GM19455 (cell line): ENCODE data around the gene SEMA3B.
"Not testable (repeated sequence)": the region's sequence is repeated elsewhere in the genome, so short reads cannot be mapped to it uniquely, and the experiment has no call there.

Source experiments
- ATAC-seq: cut with Tn5 transposase; IDR thresholded peaks from one replicate; pipeline ENCODE4 v1.9.1; 2021; ENCODE audit not compliant: unreplicated experiment

SEMA3B gene

DNA sequence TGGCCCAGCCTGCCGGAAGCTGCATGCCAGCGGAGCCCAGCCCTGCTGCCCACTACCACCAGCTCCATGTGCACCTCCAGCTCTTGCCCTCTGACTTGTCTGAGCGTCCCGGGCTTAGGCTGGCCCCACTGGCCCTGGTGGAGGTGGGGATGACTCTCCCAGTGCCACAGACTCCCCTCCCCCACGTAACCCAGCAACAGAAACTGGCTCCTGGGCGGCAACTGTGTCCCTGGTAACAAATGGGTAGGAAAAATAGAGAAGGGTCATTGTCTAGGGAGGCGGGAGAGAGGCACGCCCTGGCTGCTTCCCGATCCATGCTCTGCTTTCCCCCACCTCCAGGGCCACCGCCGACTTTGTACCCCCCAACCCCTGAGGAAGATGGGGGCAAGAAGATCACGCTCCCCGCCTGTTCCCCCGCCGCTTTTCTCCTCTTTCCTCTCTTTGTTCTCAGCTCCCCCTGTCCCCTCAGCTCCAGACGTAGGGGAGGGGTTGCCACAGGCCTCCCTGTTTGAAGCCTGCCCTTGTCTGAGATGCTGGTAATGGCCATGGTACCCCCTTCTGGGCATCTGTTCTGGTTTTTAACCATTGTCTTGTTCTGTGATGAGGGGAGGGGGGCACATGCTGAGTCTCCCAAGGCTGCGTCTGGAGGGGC, 10.8 kb upstream of the SEMA3B start:
- ATAC-seq, result no peak

GRCh38 chr3:50258979-50259378, 10.0 kb upstream of the SEMA3B start:
- no peak for ATAC-seq

DNA sequence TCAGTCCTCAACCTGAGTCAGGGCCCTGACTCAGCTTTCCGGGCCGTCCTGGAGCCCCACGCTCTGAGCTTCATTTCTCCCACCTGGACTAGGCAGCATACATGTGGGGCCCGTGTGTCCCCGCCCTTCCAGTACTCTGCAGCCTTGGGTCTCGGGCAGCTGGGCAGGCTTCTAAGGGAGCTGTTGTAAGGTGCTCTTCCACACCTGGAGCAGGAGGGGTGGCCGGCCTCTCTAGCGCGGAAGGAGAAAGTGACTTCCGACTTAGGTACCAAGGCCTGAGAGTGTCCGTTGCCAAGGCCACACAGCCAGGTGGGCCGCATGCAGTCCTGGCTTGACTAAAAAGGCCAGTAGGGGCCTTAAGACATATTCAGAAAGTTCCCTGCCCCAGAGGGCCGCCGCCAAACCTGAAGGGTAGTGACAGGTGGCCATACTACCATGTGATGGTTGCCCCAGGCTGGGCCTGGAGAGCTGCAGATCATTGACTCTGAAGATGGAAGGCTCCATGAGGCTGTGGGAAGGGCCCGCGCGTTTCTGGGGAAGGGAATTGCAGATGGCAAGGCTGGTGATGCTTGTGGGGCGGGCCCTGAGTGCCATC, 9.4 kb upstream of the SEMA3B start:
- peak; percentile 5 for ATAC-seq

GRCh38 chr3:50260027-50260941, 8.7 kb upstream of the SEMA3B start:
- ATAC-seq, result peak; percentile 87

DNA sequence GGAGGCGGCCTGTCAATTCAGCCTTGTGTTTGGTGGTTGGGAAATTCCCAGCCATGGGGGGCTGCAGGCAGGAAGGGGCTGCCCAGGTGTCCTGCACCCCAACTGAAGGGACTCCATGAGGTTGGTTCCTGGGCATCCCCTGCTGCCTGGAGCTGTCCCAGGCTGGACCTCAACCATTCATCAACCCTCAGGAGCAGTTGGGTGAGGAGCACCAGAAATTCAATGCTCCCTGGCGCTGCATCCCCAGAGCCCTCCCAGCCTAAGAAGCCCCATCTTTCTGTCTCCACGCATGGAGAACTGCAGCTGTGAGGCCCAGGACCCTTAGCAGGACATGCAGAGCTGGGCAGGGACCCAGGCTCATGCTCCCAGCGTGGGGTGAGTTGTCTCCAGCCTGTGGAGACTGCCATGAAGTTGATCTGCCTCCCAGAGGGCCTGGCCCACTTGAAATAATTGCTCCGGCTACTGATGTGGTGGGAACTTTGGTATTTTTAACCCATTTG, 8.0 kb upstream of the SEMA3B start:
- ATAC-seq, result no peak

DNA sequence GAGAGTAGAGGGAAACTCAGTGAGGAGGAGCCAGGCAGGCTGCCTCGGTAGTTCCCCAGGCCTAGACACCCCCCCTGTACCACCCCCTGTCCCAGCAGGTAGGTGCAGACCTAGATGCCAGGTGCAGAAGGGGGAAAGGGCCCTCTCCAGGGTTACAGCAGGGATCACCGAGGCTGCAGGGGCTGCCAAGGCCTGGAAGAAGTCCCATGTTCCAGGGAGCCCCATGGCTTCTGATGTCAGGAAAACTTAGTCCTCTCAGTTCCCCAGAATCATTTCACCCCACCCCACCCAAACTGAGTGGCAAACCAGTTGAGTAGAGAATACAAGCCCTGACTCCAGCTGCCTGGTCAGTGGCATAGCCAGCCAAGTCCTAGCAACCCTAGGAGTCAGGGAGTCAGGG, 7.4 kb upstream of the SEMA3B start:
- no peak for ATAC-seq

- ATAC-seq, result not testable (repeated sequence)
Observed at GRCh38 chr3:50262200-50262599, 6.7 kb upstream of the SEMA3B start.

GRCh38 chr3:50262778-50263177, 6.2 kb upstream of the SEMA3B start:
- no peak for ATAC-seq

GRCh38 chr3:50263478-50264382, 5.2 kb upstream of the SEMA3B start:
- no peak for ATAC-seq

- ATAC-seq, result no peak
Observed at GRCh38 chr3:50264383-50264963, 4.5 kb upstream of the SEMA3B start.

- ATAC-seq, result no peak
Observed at GRCh38 chr3:50264964-50265485, 3.9 kb upstream of the SEMA3B start.

GRCh38 chr3:50265571-50265970, 3.4 kb upstream of the SEMA3B start:
- no peak for ATAC-seq

GRCh38 chr3:50266017-50266416, 2.9 kb upstream of the SEMA3B start:
- ATAC-seq, result no peak

DNA sequence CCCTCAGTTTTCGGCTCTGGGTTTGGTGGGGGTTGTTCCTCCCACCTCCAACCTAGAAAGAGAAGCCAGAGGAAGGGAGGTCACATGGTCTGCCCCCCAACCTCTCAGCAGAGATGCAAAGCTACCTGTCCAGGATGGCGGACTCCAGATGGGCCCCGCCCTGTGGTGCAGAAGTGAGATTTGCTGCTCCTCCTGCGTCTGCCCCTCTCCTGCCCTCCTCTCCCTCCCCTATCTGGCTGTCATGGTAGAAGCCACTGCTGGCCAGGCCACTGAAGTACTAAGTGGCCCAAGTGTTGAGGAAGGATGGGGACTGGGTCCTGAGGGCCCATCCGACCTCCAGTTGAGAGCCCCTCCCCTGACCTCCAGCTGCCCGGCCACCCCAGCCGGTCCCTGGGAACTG, 2.1 kb upstream of the SEMA3B start:
- no peak for ATAC-seq

DNA sequence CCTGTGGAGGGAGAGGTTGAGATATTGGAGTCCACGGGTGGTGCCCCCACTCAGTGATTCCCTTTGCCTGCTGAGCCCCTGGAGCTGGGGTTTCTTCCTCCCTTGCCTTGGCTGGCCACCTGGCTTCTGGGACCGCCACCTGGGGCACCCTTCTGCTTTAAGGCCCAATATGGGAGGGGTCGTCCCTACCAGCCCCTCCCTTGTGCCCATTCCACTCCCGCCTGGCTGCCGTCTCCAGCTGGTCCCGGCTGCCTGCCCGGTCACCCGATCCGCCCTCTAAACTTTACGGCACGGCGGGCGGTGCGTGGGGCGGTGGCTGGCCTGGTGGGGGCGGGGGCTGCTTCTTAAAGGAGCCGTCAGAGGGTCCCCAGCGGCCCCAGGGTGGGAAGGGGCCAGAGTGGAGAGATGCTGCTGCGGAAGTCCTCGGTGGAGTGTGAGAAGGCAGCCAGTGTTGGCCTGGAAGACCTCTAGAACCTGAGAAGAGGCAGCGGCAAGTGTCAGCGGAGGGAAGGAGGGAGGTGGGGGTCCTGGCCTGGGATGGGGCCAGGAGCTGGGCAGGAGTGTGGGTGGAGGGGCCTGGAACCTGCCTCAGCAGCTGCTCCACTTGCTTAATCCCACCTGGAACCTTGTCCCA, 1.6 kb upstream of the SEMA3B start:
- no peak for ATAC-seq

- no peak for ATAC-seq
Observed at GRCh38 chr3:50268276-50268675, 671 bp upstream of the SEMA3B start.

DNA sequence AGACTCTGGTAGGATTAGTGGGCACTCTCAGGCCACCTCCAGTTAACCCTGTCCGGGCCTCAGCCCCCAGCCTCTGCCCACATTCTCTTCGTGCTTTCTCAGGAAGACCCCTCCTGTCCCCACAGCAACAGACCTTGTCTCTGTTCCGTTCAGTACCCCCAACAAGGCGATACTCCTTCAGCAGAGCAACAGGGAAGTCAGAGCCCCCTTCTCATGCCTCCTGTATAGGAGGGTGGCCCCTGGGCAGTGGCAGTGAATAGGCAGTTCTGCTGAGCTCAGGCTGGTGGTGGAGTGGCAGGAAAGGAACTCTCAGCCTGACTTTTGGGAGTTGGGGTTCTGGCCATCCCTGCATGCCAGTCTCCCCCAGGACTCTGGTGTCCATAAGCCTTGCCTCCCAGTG, 513 bp downstream of the SEMA3B start:
- no peak for ATAC-seq

DNA sequence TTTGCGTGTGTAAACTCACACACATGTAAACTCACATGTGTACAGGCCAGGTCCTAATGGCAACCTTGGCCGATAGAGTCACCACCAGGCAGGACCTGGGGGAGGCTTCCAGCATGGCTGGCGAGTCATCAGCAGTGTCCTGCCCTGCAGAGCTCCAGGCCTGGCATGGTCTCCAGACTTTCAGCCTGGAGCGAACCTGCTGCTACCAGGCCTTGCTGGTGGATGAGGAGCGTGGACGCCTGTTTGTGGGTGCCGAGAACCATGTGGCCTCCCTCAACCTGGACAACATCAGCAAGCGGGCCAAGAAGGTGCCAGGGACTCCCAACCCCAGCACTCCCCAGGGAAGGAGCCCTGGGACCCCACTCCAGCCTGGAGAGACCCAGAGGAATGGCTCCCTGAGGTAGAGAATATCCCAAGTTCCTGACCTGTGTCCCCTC, 1.0 kb downstream of the SEMA3B start:
- no peak for ATAC-seq

GRCh38 chr3:50270422-50271224, 1.7 kb downstream of the SEMA3B start:
- ATAC-seq, result no peak
